Hepatocyte (in vitro differentiated cells): ENCODE measurements around the gene PCBP3.

Experiments used
- CTCF ChIP-seq: fragments of 200-600 bp; sonication (generic); IDR thresholded peaks from 2 replicates; pipeline ENCODE4 v1.5.1; 2016; ENCODE audit warnings: antibody characterized with exemption, mild to moderate bottlenecking; ENCODE audit not compliant: poor library complexity
- EZH2 ChIP-seq: fragments of 200-600 bp; sonication (generic); IDR thresholded peaks from 2 replicates; pipeline ENCODE4 v1.6.1; 2016; ENCODE audit warnings: antibody characterized with exemption, mild to moderate bottlenecking, borderline replicate concordance
- EZH2phosphoT487 ChIP-seq: fragments of 200-600 bp; sonication (generic); IDR thresholded peaks from one replicate; pipeline ENCODE4 v1.6.1; 2018; ENCODE audit warnings: antibody characterized with exemption, mild to moderate bottlenecking, low read depth, moderate library complexity; ENCODE audit not compliant: unreplicated experiment, severe bottlenecking

- TF ChIP-seq CTCF (no peak), EZH2 (no peak), EZH2phosphoT487 (no peak)
These were observed 223.6 kb downstream of the PCBP3 start for GRCh38 chr21:45867041-45867666.
